ENCODE measurements around the gene PFDN6.
"Not testable (repeated sequence)": the region's sequence is repeated elsewhere in the genome, so short reads cannot be mapped to it uniquely, and the experiment has no call there.

Gene PFDN6

GRCh38 chr6:33288921-33289783 lies at the start of gene PFDN6, which contains the start of gene WDR46:
TSS of gene PFDN6 (plus strand) at chr6:33289601. CDS start at chr6:33289857, 256 bp downstream.
TSS of gene WDR46 (minus strand) at chr6:33289239. CDS start at chr6:33289170, 69 bp downstream.
- DNase-seq: peak; percentile 99

- DNase-seq: no peak
These were observed 47.4 kb upstream of the PFDN6 start for GRCh38 chr6:33241968-33242367.

GRCh38 chr6:33243476-33243875 lies 45.9 kb upstream of the PFDN6 start:
- no peak for DNase-seq

- peak; percentile 95 for DNase-seq
These were observed 41.3 kb upstream of the PFDN6 start for GRCh38 chr6:33247977-33248642.

GRCh38 chr6:33248643-33248931 lies 40.8 kb upstream of the PFDN6 start:
- no peak for DNase-seq

- DNase-seq: peak; percentile 99
These were observed 40.3 kb upstream of the PFDN6 start for GRCh38 chr6:33248932-33249731.

GRCh38 chr6:33249732-33250630 lies 39.4 kb upstream of the PFDN6 start:
- no peak for DNase-seq

- DNase-seq: no peak
These were observed 38.7 kb upstream of the PFDN6 start for GRCh38 chr6:33250731-33251130.

- no peak for DNase-seq
These were observed 37.9 kb upstream of the PFDN6 start for GRCh38 chr6:33251395-33252012.

GRCh38 chr6:33252759-33253158 lies 36.6 kb upstream of the PFDN6 start:
- DNase-seq: no peak

GRCh38 chr6:33254591-33254990 lies 34.8 kb upstream of the PFDN6 start:
- no peak for DNase-seq

GRCh38 chr6:33259032-33259431 lies 30.4 kb upstream of the PFDN6 start:
- DNase-seq: no peak

- DNase-seq: not testable (repeated sequence)
These were observed 26.9 kb upstream of the PFDN6 start for GRCh38 chr6:33262490-33262889.

- DNase-seq: no peak
These were observed 25.4 kb upstream of the PFDN6 start for GRCh38 chr6:33264015-33264414.

- DNase-seq: no peak
These were observed 18.3 kb upstream of the PFDN6 start for GRCh38 chr6:33271117-33271467.

- DNase-seq: peak; percentile 99
These were observed 17.7 kb upstream of the PFDN6 start, which contains the start of the genes RPS18 and VPS52 for GRCh38 chr6:33271468-33272274. TSS of gene RPS18 (plus strand) at chr6:33272075. CDS start at chr6:33272120, 45 bp downstream. TSS of gene VPS52 (minus strand) at chr6:33271876. CDS start at chr6:33271675, 201 bp downstream.

GRCh38 chr6:33272275-33273128 lies 16.9 kb upstream of the PFDN6 start:
- no peak for DNase-seq

- DNase-seq: no peak
These were observed 16.1 kb upstream of the PFDN6 start for GRCh38 chr6:33273129-33273923.
